RCC 7860 (cell line): Measurements from ENCODE around the gene CCNY.

Source experiments
- DNase-seq: peaks from one replicate; pipeline ENCODE4 v3.0.0-alpha.2; 2015; ENCODE audit warnings: low spot score
- FAIRE-seq: peaks from 2 replicates; lab custom pipeline; 2012; peaks lifted over from hg19 to GRCh38; lab: Jason Lieb, UNC

CCNY gene

DNA sequence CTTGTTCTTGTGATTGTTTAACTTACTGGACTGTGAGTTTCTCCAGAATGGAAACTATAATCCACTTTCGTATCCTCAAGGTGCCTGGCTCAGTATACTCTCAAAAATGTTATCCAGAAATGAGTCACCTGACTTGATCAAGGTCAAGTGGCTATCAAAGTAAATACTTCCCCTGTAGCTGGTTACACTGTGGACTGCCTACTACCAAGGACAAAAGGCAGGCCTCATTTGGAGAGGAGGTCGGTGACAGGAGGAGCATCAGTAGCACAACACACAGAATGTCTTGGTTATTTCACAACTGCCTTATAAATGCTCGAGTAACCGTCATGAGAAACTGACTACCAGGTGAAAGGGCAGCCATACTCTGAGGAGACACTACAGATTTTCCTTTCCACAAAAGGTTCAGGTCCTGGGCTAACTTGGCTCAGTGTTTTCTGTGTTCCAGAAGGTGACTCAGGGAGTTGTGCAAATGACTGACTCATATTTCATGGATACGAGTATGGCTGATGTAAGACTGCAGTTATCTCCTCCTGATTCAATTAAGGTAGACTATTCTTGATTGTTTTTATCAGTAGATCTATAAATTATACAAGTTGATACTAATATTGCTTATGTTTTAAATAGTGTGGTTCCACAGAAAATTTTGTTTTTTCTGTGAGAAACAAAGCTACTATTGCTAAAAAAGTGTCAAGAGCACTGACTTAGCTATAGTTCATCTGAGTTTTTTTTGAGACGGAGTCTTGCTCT lies 4.2 kb upstream of the CCNY start:
- FAIRE-seq, result peak; percentile 95
- DNase-seq, result peak; percentile 84

- no peak for DNase-seq
- no peak for FAIRE-seq
Measured at GRCh38 chr10:35334297-35334696, 2.0 kb upstream of the CCNY start.

DNA sequence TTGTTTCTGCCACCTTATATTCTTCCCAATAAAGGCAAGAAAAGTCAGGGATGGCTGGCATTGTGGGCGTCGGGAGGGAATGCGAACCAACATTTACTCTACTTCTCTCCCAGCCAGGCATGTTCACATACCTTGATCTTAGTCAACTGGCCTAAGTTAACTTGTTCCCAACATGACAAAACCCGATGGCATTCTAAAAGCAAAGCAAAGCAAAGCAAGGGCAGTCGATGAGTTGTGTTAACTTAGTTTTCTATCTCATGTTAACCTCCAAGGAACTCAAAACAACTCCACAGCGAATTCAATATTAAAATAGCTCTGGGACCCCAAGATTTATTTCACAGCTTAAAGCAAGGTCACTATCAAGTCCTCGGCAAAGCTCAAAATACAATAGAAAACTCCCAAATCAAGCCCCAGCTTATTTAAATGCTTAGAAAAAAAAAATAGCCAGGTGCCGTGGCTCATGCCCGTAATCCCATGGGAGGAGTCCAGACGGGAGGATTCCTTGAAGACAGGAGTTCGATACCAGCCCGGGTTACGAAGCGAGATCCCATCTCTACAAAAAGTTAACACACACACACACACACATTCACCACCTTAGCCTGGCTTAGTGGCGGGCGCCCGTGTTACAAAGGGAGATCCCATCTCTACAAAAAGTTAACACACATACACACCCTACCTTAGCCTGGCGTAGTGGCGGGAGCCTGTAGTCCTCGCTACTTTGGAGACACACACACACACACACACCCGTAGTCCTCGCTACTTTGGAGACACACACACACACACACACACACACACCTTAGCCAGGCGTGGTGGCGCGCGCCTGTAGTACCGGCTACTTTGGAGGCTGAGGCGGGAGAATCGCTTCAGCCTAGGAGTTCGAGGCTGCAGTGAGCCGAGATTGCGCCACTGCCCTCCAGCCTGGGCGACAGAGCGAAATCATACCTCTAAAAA lies 901 bp upstream of the CCNY start:
- FAIRE-seq (no peak), DNase-seq (peak; percentile 52)

DNA sequence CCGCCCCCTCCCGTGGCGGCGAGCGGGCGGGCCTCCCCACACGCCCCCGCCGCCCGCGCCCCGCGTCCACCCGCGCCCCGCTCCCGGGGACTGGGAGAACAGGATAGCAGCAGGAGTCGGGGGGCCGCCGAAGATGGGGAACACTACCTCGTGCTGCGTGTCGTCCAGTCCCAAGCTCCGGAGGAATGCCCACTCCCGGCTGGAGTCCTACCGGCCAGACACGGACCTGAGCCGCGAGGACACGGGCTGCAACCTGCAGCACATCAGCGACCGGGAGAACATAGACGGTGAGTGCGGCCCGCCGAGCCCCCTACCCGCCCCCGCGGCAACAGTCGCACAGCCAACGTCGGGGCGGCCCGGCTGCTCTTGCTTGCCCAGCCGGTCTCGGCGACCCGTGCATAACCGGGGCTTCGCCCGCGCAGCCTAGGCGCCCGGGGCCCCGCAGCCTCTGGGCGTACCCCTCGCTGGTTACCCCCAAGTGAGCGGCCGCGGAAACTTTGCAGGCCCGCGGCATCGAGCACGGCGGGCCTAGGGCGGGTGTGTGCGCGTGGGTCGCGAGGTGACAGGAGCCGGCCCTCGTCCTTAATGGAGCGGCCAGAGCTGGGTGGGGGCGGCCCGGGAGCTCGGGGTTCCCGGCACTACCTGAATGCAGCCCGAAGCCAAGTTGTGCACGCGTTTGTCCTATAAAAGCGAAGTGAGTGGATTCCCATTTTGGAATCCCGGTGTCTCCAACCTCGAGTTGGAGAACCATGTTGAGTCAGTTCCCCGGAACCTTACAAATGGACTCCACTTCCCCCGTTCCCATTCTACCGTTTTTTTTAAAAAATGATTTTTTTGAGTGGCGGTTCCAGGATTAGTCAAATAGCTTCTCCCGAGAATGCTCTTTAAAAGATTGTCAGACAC lies 863 bp downstream of the CCNY start:
- no peak for DNase-seq
- FAIRE-seq, result no peak

GRCh38 chr10:35339942-35340341 lies 3.6 kb downstream of the CCNY start:
- FAIRE-seq (no peak), DNase-seq (peak; percentile 24)

DNA sequence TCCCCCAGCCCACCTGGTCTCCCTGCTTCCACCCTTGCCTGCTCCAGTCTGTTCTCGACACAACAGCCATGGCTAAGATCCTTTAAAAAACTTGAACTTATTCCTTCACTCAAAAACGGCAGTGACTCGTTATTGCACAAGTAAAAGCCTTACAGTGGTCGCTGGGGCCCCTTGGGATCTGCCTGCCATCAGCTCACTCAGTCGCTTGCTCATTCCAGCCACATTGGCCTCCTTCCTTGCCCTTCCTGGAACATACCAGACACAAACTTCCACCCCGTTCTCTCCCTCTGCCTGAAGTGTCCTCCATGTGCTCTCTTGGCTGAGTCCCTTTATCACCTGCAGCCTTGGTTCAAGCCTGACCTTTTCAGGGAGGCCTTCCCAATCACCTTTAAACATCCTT lies 4.7 kb downstream of the CCNY start:
- DNase-seq (no peak), FAIRE-seq (no peak)

GRCh38 chr10:35341521-35341920 lies 5.2 kb downstream of the CCNY start:
- DNase-seq (no peak), FAIRE-seq (no peak)

DNA sequence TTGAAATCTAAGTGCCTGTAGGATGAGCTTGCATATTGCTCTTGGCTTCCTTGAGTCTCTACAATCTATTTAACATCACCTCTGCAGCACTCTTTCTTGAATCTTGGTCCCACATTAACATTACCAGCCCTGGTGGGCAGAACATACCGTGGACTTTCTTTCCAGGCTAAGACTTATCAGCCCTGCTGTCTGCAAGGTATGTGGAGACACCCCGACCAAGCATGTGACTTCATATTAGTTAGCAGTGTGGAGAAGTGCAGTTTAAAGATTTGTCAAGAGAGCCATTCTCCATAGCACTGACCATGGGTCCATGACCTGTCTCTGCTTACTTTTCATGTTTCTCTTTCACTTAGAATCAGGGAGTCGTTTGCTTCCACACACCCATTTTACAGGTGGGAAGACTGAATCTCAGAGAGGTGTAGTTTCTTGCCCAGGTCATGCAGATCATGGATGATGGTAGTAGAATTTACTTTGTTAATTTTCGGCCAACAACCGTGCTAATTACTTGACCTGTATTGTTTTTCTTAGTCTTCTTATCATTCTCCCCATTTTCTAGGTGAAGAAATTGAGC lies 6.0 kb downstream of the CCNY start:
- FAIRE-seq, result no peak
- no peak for DNase-seq

- FAIRE-seq, result no peak
Measured at GRCh38 chr10:35343739-35344138, 7.4 kb downstream of the CCNY start.

DNA sequence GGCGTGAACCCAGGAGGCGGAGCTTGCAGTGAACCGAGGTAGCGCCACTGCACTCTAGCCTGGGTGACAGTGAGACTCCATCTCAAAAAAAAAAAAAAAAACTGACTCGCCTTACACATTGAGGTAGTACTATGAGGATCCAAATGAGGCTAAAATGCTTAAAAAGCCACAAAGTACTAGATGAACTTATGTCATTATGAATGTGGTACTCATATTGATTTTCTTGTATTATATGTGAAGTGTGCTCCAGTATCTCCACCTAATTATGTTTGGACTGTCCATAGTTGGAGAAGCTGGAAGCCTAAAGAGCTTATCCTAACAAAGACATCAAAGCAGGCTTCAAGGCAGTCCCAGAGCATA lies 9.1 kb downstream of the CCNY start:
- DNase-seq, result no peak
- no peak for FAIRE-seq

More at GRCh38 chr10:35343739-35344138, 7.4 kb downstream of the CCNY start:
- DNase-seq, result no peak

DNA sequence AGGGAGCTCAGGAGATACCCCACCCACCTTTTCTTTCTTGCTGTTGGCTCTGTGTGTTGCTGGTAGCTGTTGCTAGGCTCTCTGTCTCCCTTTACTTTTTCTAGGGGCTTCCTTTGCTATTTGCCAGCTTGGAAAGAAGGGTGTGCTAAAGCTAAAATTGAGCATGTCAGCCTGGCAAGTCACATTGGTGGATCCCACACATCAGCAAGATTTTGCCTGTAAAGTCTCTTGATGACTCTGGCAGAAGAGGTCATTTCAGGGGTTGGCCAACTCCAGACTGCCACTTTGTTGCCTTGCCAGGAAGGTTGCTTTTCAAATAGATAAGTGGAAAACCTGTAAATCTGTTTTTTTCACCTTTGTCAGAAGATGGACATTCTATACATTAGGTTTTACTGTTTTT lies 9.9 kb downstream of the CCNY start:
- DNase-seq (no peak), FAIRE-seq (no peak)

DNA sequence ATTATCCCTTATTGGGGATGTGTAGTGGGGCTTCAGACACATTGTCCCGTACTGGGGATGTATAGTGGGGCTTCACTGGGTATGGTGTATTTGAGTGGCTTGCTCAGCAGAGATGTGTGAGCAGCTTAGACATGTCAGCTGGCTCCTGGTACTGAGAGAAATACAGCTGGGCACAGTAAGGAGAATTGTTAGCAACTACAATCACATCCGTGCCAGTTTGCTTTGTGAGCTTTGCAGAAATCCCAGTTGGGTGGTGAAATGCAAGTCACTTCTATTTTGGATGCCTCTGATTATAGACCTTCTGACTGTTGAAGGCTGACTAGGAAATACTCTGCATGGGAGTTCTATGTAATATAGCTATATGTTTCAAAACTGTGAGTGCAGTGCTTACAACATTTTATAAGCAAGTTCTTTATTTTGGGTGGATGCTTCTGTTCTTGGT lies 10.8 kb downstream of the CCNY start:
- DNase-seq, result no peak
- no peak for FAIRE-seq

GRCh38 chr10:35347899-35348608 lies 11.7 kb downstream of the CCNY start:
- FAIRE-seq, result no peak
- DNase-seq, result no peak

DNA sequence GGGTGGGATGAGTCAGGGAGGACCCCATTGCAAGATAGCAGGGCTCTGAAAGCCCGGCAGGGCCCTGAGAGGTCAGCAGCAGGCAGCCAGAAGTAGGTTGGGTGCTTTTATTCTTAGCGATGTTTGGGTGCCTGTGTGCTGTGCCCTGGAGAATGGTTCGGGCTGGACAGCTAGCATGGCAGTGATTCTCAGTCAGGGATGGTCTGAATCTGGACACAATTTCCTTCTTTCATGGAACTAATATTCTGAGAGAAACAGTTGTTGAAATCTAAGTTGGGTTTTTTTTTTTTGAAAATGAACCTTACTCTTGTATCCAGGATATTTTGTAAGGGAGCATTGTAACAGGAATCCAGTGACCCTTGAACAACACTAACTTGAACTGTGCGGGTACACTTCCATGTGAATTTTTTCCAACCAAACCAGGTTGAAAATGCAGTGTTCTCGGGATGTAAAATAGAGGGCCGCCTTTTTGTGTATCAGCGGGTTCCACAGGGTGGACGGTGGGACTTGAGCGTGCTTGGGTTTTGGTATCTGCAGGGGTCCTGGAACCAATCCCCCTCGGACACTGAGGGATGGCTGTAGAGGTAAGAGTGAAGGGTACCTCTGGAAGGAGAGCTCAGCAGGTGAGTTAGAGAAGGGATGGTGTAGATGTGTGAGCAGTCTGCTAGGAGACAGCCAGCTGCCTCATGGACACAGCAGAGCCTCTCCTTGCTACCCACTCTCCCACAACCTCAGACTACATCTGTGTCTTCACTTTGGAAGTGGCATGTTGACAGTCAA lies 12.5 kb downstream of the CCNY start:
- FAIRE-seq (no peak), DNase-seq (no peak)

DNA sequence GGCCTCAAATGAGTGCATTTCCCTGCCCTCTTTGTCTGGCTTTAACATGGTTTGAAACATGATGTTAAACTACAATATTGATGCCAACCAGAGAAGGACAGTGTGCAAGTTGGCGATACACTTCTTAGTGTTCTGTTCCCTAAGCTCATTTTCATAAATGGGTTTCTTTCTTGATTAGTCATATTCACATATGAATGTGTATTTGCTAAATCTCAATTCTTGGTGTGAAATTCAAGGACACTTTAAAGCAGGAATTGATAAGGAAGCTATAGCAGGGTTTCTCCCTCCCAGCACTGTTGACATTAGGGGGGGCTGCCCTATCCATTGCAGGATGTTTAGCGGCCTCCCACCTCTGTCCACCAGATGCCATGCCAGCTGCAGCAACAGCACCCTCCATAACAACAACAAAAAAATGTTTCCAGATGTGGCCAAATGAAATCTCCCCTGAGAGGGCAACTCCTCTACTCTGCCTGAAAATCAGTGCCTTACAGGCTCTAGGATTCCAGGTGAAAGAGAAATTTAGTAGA lies 13.1 kb downstream of the CCNY start:
- no peak for DNase-seq
- FAIRE-seq, result no peak

DNA sequence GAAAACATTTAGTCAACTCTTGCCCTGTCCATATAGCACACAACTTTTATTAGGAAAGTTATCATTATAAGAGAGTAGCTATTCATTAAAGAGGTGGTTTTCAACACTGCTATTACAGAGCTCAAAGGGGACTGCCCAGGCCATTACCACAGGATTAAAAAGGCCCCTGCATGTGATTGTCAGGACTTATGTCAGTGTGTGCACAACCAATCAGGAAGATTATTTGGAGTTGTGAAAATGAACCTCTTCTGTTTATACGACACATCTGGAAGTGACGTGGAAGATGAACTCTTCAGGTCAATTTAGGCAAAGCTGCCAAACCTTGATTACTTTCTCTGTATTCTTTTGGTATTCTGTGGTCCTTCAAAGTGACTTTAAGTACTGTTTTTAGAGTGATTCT lies 14.7 kb downstream of the CCNY start:
- no peak for FAIRE-seq
- no peak for DNase-seq

DNA sequence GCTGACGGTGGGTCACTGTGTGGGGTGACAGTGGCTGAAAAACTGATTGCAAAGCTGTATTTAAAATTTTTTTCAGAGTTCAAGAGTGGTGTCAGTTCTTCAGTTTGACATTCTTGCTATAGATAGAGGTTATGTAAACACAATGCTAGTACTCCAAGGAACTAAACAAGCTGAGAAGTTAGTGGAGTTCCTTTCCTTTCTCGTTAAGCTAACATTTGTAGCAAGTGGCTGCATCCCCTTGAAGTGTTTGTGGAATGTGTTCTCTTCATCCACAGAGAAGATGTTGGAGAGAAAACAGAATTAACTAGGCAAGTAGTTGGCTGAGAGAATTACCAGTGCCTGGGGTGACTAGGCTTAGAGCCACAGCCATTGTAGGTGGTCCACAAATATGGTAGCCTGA lies 15.8 kb downstream of the CCNY start:
- DNase-seq (no peak), FAIRE-seq (no peak)

DNA sequence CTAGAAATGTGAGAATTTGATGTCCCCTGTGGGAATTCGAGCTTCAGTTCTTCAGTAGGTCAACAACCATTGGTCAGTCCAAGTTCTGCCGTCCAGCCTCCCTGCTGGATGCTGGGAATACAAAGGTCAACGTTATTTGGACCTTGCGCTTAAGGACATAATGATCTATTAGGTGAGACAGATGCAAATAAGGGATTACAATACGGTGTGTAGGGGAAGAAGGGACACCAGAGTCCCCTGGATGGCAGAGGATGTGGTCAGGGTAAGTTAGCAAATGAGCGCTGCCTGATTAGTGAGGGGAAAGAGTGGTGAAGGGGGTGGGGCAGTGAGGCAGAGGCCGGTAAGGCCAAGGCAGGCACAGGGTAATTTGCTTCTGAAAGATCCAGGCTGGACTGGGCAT lies 16.2 kb downstream of the CCNY start:
- DNase-seq, result no peak
- FAIRE-seq, result no peak

GRCh38 chr10:35353395-35353794 lies 17.1 kb downstream of the CCNY start:
- DNase-seq, result no peak
- FAIRE-seq, result no peak
